ENCODE measurements around the gene HTD2.

DNA sequence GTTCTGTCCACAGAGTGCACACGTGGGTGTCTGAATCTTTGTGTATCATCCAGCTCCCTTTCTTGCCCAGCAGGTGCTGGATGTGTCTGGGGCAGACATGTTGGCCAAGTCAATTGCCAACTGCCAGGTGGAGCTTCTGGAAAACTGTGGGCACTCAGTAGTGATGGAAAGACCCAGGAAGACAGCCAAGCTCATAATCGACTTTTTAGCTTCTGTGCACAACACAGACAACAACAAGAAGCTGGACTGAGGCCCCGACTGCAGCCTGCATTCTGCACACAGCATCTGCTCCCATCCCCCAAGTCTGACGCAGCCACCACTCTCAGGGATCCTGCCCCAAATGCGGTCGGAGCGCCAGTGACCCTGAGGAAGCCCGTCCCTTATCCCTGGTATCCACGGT lies 12.8 kb upstream of the HTD2 start:
- TF ChIP-seq OTX1 (CRISPR knock-in tag; IDR thresholded peaks at IDR 0.05) (no peak), GABPB1 (CRISPR knock-in tag; IDR thresholded peaks at IDR 0.05) (no peak), BCL6 (CRISPR knock-in tag; IDR thresholded peaks at IDR 0.05) (no peak)
- TF ChIP-seq, protein P1, sequence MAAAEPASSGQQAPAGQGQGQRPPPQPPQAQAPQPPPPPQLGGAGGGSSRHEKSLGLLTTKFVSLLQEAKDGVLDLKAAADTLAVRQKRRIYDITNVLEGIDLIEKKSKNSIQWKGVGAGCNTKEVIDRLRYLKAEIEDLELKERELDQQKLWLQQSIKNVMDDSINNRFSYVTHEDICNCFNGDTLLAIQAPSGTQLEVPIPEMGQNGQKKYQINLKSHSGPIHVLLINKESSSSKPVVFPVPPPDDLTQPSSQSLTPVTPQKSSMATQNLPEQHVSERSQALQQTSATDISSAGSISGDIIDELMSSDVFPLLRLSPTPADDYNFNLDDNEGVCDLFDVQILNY (CRISPR knock-in tag; IDR thresholded peaks at IDR 0.05) = no peak
- TF ChIP-seq, protein P2, sequence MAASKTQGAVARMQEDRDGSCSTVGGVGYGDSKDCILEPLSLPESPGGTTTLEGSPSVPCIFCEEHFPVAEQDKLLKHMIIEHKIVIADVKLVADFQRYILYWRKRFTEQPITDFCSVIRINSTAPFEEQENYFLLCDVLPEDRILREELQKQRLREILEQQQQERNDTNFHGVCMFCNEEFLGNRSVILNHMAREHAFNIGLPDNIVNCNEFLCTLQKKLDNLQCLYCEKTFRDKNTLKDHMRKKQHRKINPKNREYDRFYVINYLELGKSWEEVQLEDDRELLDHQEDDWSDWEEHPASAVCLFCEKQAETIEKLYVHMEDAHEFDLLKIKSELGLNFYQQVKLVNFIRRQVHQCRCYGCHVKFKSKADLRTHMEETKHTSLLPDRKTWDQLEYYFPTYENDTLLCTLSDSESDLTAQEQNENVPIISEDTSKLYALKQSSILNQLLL (CRISPR knock-in tag; IDR thresholded peaks at IDR 0.05; ENCODE audit: borderline replicate concordance) = no peak

Data from K562 (cell line).